CMK (cell line): Measurements from ENCODE around the gene CTXND2.
"Not testable (repeated sequence)": the region's sequence is repeated elsewhere in the genome, so short reads cannot be mapped to it uniquely, and the experiment has no call there.

Experiments used
- DNase-seq: peaks from one replicate; pipeline ENCODE4 v3.0.0-alpha.2; 2010; ENCODE audit warnings: low read depth

Gene CTXND2

DNA sequence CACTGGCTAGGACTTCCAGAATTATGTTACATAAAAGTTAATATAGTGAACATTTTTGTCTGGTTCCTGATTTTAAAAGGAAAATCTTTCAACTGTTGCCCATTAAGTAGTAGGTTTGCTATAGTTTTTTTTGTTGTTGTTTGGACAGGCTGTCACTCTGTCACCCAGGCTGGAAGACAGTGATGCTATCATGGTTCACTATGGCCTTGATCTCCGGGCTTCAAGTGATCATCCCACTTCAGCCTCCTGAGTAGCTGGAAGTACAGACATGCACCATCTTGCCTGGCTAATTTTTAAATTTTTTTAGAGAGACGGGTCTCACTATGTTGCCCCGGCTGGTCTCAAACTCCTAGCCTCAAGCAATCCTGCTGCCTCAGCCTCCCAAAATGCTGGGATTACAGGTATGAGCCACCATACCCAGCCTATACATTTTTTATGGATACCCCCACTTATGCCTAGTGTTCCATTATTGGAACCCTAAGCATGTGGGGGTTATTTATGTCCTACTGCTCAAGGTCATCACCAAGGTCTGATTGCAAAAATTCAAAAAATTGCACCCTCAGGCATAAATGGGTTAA is 6.5 kb downstream of the CTXND2 start:
- DNase-seq, result no peak

DNA sequence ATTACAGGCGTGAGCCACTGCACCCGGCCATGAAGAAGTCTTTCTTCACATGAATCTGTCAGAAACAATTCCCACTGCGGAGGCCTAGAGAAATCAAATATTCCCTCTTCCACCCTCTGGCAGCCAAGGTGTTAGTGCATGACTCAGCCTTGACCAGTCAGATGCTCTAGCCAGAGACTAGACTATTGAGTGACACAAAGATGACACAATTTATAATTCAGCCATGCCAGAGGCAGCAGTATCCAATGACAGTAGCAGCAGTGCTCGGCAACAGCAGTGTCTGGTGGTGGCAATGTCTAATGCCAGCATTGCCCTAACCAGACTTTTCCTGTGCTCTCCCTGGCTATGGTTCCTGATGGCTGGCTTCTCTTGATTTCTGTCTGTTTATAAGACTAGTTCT is 8.7 kb downstream of the CTXND2 start:
- no peak for DNase-seq

DNA sequence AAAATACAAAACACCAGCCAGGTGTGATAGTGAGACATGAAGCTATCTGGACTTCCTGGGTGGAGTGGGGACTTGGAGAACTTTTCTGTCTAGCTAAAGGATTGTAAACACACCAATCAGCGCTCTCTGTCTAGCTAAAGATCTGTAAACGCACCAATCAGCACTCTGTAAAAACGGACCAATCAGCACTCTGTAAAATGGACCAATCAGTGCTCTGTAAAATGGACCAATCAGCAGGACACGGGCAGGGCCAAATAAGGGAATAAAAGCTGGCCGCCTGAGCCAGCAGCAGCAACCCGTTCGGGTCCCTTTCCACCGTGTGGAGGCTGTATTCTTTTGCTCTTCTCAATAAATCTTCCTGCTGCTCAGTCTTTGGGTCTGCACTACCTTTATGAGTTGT is 12.9 kb downstream of the CTXND2 start:
- DNase-seq, result not testable (repeated sequence)

DNA sequence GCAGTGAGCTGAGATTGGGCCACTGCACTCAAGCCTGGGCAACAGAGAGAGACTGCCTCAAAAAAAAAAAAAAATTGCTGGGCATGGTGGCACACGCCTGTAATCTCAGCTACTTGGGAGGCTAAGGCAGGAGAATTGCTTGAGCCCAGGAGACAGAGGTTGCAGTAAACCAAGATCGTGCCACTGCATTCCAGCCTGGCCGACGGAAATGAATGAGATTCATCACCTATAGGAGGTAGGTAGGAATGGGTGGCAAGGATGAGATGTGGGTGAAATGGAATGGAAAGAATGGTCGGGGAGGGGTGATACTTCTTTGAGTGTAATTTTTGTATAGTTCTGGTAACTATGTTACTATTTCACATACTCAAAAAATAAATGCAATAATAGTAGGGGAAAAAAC is 15.4 kb downstream of the CTXND2 start:
- no peak for DNase-seq

DNA sequence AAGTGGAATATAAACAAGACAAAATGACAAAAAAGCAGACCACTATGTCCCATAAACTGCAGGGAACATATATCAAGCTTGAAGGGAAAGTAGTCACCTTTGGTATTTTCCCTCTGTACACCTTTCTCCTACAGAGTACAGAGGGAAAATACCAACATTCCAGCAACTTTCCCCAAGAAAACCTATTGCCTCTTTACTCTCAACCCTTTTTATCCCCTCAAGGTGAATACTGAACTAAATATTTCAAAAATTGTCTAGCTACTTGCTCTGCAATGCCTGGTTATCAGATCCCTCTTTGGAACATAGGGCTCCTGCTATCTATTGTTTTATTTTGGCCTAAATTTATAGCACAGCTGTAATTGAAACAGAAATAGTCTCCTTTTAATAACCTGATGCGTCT is 15.8 kb downstream of the CTXND2 start:
- DNase-seq, result no peak

DNA sequence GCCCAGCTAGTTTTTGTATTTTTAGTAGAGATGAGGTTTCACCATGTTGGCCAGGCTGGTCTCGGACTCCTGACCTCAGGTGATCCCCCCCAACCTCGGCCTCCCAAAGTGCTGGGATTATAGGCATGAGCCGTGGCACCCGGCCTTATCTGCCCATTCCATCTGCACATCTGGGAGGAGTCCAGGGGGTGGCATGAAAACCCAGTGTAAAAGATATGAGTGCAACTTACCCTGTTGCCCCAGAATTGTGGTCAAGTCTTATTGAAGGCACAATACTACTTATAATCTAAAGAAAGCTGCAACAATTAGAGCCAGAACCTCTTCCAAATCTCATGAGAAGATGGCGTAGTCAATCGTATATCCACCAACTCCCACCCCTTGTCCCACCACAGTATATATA is 18.4 kb downstream of the CTXND2 start:
- no peak for DNase-seq

DNA sequence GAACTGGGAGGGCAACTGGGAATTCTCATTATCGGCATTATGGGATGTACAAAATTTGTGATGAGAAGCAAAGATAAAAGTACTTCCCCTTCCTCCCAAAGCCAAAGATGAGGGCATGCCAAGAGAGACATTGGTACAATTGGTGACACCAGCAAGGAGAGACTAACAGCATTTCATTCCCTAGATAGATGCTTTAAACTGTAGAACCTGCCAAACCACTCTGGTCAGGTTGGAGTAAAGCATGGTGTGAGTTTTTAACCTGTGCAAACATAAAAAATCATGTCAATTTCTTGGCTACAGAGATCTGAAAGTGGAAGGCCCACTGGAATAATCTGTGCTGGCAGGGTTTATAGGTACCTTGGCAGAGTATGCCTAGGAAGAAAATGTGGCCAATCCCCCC is 19.4 kb downstream of the CTXND2 start:
- DNase-seq, result no peak

DNA sequence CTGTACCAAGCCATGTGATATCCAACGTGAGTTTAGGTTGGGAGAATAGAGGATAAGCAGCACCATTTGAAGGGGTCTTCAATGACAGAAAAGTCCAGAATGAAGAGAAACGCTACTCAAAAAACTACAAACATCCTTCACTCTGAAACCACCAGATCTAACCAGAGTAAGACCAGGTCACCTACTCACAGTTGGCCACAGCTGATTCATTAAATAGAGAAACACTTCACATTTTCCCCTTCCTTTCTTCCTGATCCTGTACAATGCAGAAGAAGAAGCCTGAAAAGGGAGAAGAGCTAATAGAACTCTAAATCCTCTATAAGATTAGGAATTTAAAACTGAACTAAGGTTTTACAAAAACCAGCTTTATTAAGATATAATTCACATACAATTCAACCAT is 19.9 kb downstream of the CTXND2 start:
- no peak for DNase-seq

DNA sequence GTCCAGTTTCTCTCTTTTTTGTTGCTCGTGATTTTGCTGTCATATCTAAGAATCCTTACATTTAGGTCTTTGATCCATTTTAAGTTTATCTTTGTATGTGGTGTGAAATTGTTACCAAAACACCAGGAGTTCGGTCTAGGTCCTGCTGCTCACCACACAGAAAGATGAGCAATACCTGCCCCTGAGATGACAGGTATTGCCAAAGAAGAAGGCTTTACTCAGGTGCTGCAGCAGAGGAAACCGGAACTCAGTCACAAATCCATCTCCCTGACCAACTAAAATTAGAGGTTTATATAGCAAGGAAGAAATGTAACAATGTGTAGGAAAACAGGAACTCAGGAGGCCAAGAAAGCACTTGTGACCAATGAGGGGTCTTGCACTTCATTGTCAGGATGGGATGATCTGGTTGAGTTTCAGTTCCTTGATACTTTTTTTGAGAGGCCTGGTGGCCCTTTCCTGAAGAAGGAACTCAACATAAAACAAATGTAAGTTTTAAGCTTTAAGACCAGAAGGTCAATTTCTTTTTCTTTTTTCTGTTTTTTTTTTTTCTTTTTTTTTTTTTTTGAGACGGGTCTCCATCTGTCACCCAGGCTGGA is 22.7 kb downstream of the CTXND2 start:
- DNase-seq, result no peak

DNA sequence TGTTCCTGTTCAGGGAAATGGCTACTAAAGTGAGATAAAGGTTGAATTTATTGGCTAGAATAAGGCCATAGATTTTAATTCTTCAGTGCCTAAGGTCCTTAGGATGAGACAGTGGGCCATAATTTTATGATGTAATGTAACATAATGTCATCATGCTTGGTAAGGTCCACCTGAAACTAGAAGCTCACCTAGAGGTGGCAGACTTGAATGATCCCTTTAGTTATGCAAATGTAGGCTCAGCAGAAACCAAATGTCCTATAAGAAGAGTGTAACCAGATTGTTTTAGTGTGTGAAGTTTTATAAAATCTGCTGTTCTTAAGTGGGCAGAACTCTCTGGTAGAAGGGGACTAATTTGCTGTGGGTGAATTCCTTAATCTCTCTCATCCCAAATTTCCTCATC is 25.7 kb downstream of the CTXND2 start:
- no peak for DNase-seq

DNA sequence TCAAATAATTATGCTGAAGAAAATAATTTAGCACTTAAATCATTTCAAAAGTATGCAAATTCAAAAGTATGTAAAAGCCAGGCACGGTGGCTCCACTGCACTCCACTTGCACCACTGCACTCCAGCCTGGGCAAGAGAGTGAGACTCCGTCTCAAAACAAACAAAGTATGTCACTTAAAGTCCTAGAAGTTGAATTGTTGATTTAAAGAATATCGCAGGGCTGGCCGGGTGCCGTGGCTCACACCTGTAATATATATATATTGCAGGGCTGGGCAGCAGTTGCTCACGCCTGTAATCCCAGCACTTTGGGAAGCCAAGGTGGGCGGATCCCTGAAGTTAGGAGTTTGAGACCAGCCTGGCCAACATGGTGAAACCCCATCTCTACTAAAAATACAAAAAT is 30.5 kb downstream of the CTXND2 start:
- no peak for DNase-seq

DNA sequence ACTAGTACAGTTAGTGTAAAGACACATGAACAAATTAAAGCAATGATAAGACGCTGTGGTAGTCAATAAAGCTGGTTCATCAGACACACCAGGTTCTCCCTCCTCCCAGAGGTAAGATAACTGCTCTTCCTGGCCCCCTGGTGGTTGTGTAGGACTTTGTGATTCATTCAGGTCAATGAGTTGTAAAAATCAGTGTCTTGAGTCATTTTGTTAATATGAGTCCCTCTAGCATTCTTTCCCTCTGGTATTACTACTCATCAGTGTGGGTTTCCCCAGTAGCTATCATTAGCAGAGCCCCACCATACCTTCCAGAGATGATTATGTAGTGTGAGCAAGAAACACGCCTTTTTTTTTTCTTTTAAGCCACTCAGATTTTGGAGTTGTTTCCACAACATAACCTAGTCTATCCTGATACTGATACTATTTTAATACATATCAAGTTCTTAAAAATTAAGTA is 35.6 kb downstream of the CTXND2 start:
- peak; percentile 45 for DNase-seq

DNA sequence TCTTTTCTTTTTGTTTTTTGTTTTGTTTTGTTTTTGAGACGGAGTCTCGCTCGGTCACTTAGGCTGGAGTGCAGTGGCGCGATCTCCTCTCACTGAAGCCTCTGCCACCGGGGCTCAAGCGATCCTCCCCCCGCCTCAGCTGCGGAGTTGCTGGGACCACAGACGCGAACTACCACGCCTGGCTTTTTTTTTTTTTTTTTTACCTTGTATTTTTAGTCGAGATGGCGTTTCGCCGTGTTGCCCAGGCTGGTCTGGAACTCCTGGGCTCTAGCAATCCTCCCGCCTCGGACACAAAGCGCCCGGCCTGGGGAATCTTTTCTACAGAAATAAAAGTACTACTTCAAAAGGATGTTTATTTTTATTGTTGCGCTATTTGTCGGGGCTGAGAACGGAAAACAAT is 38.1 kb downstream of the CTXND2 start:
- DNase-seq, result no peak

DNA sequence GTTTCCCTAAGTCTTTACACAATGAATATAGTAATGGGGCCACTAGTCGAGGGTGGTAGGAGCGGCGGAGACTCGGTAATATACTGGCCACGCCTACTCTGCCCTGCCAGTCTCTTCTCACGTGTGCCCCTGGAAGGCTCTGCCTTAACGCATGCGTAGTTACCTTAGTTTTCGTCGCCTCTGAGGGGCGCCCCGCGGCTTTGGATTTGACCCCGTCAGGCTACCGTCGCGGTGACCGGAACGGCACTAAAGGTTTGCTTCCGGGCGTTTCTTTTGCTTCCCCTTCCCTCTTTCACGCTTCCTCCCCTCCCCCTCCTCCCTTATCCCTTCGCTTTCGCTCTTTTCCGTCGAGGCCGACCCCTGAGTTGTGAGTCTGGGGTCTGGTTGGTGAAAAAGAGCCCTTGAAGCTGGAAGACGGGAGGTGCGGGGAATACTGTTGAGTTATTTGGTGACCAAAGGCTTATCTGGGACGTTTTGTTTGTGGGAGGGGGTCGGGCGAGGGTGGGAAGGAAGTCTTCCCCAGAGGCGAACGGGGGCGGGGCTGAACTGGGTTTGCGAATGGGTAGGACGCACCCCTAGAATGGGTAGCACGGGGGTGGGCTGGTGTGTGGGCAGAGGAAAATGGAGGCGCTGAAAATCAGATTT is 39.3 kb downstream of the CTXND2 start, which contains the start of gene SETDB1:
Gene SETDB1, plus strand, starts transcription at position 267 of the 645 bp plus-strand sequence. CDS start 1,352 bp downstream, outside the sequence.
- DNase-seq, result peak; percentile 98

DNA sequence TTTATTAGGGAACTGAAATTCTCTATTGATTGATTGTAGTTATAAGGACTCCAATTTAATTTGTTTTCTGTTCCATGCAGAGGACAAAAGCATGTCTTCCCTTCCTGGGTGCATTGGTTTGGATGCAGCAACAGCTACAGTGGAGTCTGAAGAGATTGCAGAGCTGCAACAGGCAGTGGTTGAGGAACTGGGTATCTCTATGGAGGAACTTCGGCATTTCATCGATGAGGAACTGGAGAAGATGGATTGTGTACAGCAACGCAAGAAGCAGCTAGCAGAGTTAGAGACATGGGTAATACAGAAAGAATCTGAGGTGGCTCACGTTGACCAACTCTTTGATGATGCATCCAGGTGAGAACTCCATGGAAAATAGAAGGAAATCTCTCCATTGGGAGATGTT is 40.7 kb downstream of the CTXND2 start:
- no peak for DNase-seq

DNA sequence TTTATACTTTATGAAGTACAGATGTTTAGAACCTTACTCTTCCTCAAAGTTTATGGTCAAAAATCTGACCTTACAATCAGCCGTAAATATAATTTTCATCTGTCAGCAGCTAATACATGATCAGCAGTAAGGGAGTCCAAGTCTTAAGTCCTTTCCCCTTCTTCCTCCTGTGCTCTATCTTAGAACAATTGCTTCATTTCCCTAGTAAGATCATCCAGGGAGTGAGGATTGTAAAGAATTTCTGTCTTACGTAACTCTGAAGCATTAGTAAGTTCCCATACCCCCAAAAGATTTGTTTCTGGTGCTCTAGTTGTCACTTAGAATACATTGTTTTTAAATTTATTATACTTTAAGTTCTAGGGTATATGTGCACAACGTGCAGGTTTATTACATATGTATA is 41.4 kb downstream of the CTXND2 start:
- DNase-seq, result no peak

DNA sequence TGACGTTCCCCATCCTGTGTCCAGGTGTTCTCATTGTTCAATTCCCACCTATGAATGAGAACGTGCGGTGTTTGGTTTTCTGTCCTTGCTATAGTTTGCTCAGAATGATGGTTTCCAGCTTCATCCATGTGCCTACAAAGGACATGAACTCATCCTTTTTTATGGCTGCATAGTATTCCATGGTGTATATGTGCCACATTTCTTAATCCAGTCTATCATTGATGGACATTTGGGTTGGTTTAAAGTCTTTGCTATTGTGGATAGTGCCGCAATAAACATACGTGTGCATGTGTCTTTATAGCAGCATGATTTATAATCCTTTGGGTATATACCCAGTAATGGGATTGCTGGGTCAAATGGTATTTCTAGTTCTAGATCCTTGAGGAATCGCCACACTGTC is 41.8 kb downstream of the CTXND2 start:
- DNase-seq, result not testable (repeated sequence)

DNA sequence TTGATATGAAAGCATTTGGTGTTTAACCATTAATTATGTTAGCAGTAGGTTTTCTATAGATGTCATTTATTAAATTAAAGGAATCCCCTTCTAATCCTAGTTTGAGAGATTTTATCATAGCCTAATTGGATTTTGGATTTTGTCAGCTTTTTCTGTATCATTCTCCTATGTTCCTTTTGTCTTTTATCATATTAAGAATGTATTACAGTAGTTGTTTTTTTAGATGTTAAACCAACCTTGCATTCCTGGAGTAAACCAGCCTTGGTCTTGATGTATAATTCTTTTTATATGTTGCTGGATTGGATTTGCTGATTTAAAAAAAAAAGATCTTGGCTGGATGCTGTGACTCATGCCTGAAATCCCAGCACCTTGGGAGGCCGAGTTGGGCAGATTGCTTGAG is 44.8 kb downstream of the CTXND2 start:
- peak; percentile 12 for DNase-seq

DNA sequence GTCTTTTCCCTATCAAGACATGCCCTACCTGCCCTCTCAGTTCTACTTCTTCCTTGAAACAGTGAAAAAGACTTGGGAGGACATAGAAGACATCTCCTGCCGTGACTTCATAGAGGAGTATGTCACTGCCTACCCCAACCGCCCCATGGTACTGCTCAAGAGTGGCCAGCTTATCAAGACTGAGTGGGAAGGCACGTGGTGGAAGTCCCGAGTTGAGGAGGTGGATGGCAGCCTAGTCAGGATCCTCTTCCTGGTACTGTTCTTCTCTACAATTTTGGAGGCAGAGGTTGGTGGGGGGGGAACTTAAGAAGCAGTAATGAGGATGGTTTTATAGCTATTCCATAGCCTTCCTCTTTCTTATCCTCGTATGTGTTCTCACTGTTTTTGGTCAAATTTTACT is 57.9 kb downstream of the CTXND2 start:
- no peak for DNase-seq

DNA sequence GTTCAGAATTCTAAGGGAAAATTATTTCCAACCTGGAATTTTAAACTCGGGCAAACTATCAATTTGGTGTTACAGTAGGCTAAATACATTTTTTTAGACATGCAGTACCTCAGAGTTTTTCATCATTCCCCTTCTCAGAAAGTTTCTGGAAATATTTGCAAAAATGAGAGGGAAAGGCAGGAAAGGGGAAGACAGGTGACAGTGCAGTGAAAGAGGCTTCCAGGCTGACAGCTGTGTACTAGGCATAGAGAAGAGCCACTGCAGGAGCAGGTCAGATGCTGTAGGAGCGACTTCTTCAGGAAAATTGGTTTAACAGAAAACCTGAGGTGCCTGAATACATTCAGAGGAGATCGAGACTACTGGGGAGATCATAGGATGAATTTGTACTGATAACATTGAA is 67.8 kb downstream of the CTXND2 start:
- no peak for DNase-seq

DNA sequence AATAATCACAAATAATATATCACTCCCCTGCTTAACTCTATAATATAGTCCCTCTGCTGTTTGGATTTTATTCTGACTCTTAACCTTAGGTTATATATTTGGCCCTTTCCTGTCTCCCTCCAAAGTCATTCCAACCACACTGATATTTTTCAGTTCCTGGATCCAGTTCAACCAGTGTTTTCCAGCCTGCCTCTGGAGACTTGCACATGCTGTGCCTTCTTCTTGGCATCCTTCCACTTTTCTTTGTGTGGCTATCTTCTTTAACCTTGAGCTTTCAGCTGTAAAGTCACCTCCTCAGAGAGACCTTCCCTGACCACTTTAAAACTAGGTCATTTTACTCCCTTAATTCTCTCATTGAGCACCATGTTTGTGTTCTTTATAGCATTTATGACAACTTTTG is 68.3 kb downstream of the CTXND2 start:
- DNase-seq, result no peak

DNA sequence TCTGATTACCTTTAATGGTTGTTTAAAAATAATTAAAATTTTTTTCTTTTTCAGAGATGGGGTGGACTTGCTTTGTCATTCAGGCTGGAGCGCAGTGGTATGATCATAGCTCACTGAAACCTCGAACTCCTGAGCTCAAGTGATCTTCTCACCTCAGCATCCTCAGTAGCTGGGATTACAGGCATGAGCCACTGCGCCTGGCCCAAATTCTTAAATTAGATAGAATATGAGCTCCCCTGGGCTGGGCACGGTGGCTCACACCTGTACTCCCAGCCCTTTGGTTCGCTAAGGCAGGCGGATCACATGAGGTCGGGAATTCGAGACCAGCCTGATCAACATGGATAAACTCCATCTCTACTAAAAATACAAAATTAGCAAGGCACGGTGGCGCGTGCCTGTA is 70.7 kb downstream of the CTXND2 start:
- DNase-seq, result no peak

DNA sequence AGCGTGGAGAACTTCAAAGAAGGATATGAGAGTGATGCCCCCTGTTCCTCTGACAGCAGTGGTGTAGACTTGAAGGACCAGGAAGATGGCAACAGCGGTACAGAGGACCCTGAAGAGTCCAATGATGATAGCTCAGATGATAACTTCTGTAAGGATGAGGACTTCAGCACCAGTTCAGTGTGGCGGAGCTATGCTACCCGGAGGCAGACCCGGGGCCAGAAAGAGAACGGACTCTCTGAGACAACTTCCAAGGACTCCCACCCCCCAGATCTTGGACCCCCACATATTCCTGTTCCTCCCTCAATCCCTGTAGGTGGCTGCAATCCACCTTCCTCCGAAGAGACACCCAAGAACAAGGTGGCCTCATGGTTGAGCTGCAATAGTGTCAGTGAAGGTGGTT is 73.7 kb downstream of the CTXND2 start:
- DNase-seq, result no peak

DNA sequence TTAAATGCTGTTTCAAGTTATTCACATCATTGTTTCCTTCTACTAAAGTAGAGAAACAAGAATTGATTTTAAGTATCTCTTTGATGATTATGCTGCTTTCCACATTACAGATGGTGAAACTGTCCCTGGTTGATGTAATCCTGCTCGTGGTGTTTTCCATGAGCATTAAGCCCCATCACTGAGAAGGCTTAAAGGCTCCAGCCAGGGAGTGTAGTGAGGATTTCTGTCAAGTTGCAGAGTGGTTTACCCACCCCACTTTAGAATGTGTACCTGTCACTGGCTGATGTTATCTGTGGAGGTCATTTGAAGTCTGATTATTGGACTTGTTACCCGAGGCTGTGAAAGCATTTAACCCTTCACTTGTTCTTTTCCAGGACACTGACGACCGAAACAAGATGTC is 74.8 kb downstream of the CTXND2 start:
- DNase-seq, result no peak
